Measurements from ENCODE around the gene PRICKLE1.

Gene PRICKLE1

GRCh38 chr12:42588524-42589464 lies 752 bp downstream of the PRICKLE1 start:
- DNase-seq (ENCODE audit: low spot score), result peak; percentile 26

GRCh38 chr12:42587601-42588523 lies 1.7 kb downstream of the PRICKLE1 start:
- no peak for DNase-seq (ENCODE audit: low spot score)

- no peak for DNase-seq (ENCODE audit: low spot score)
These were observed 3.3 kb downstream of the PRICKLE1 start for GRCh38 chr12:42586268-42586667.

- no peak for DNase-seq (ENCODE audit: low spot score)
These were observed 3.7 kb downstream of the PRICKLE1 start for GRCh38 chr12:42585841-42586216.

- DNase-seq (ENCODE audit: low spot score), result no peak
These were observed 4.2 kb downstream of the PRICKLE1 start for GRCh38 chr12:42585154-42585840.

- DNase-seq (ENCODE audit: low spot score), result no peak
These were observed 4.9 kb downstream of the PRICKLE1 start for GRCh38 chr12:42584651-42585111.

- no peak for DNase-seq (ENCODE audit: low spot score)
These were observed 6.5 kb downstream of the PRICKLE1 start for GRCh38 chr12:42583016-42583415.

GRCh38 chr12:42582498-42582897 lies 7.0 kb downstream of the PRICKLE1 start:
- DNase-seq (ENCODE audit: low spot score), result no peak

GRCh38 chr12:42582050-42582449 lies 7.5 kb downstream of the PRICKLE1 start:
- no peak for DNase-seq (ENCODE audit: low spot score)

- no peak for DNase-seq (ENCODE audit: low spot score)
These were observed 13.2 kb downstream of the PRICKLE1 start for GRCh38 chr12:42576374-42576773.

- DNase-seq (ENCODE audit: low spot score), result no peak
These were observed 13.8 kb downstream of the PRICKLE1 start for GRCh38 chr12:42575717-42576116.

GRCh38 chr12:42574851-42575266 lies 14.7 kb downstream of the PRICKLE1 start:
- no peak for DNase-seq (ENCODE audit: low spot score)

- DNase-seq (ENCODE audit: low spot score), result no peak
These were observed 18.1 kb downstream of the PRICKLE1 start for GRCh38 chr12:42571327-42572009.

- DNase-seq (ENCODE audit: low spot score), result no peak
These were observed 19.5 kb downstream of the PRICKLE1 start for GRCh38 chr12:42570076-42570475.

- peak; percentile 21 for DNase-seq (ENCODE audit: low spot score)
These were observed 20.3 kb downstream of the PRICKLE1 start for GRCh38 chr12:42568952-42569915.

GRCh38 chr12:42565633-42566032 lies 23.9 kb downstream of the PRICKLE1 start:
- DNase-seq (ENCODE audit: low spot score), result no peak

- no peak for DNase-seq (ENCODE audit: low spot score)
These were observed 24.6 kb downstream of the PRICKLE1 start for GRCh38 chr12:42564996-42565395.

GRCh38 chr12:42564556-42564955 lies 25.0 kb downstream of the PRICKLE1 start:
- no peak for DNase-seq (ENCODE audit: low spot score)

GRCh38 chr12:42560977-42561376 lies 28.6 kb downstream of the PRICKLE1 start:
- DNase-seq (ENCODE audit: low spot score), result no peak

GRCh38 chr12:42557586-42558172 lies 31.9 kb downstream of the PRICKLE1 start:
- DNase-seq (ENCODE audit: low spot score), result no peak

Measured in HuH-7.5 (cell line).